Measurements from ENCODE around the gene NKAP.

NKAP gene

GRCh38 chrX:119871599-119872395 lies 71.8 kb downstream of the NKAP start, which contains the start of the genes NDUFA1 and RNF113A:
Gene NDUFA1 (plus strand): TSS chrX:119871832. CDS start chrX:119871912, 80 bp downstream.
Gene RNF113A (minus strand): TSS chrX:119871733. CDS start chrX:119871613, 120 bp downstream.
- TF ChIP-seq, protein P1, sequence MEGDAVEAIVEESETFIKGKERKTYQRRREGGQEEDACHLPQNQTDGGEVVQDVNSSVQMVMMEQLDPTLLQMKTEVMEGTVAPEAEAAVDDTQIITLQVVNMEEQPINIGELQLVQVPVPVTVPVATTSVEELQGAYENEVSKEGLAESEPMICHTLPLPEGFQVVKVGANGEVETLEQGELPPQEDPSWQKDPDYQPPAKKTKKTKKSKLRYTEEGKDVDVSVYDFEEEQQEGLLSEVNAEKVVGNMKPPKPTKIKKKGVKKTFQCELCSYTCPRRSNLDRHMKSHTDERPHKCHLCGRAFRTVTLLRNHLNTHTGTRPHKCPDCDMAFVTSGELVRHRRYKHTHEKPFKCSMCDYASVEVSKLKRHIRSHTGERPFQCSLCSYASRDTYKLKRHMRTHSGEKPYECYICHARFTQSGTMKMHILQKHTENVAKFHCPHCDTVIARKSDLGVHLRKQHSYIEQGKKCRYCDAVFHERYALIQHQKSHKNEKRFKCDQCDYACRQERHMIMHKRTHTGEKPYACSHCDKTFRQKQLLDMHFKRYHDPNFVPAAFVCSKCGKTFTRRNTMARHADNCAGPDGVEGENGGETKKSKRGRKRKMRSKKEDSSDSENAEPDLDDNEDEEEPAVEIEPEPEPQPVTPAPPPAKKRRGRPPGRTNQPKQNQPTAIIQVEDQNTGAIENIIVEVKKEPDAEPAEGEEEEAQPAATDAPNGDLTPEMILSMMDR (IDR thresholded peaks at IDR 0.05; ENCODE audit: low read depth, low read length), result no peak

GRCh38 chrX:119871245-119871598 lies 72.3 kb downstream of the NKAP start:
- Histone ChIP-seq H3K36me3 (0 out of 2 replicates have a peak, but pooled peaks cover under 1% of the 10 kb centered on the region), H3K9me3 (no peaks in the 10 kb centered on the region), H3K4me1 (no peaks in the 10 kb centered on the region), H3K4me3 (ENCODE audit: low read depth, low read length) (peak overlapping the region; percentile 92), H3K27me3 (no peaks in the 10 kb centered on the region)
- TF ChIP-seq, protein P1 (IDR thresholded peaks at IDR 0.05; ENCODE audit: low read depth, low read length), result no peak
- DNase-seq, result no peak

More at GRCh38 chrX:119871599-119872395, 71.8 kb downstream of the NKAP start, which contains the start of the genes NDUFA1 and RNF113A:
- peaks cover 4% of the 10 kb centered on the region; the same call in 1 of the 2 replicates for H3K36me3 ChIP-seq
- no peaks in the 10 kb centered on the region for H3K4me1 ChIP-seq
- no peaks in the 10 kb centered on the region for H3K27me3 ChIP-seq
- peak; percentile 85 for DNase-seq
- H3K9me3 ChIP-seq, result no peaks in the 10 kb centered on the region
- peak within 1 kb of the TSS; percentile 92 for H3K4me3 ChIP-seq (ENCODE audit: low read depth, low read length)

All from BE2C (cell line).